ENCODE measurements around the gene ARSA.

DNA sequence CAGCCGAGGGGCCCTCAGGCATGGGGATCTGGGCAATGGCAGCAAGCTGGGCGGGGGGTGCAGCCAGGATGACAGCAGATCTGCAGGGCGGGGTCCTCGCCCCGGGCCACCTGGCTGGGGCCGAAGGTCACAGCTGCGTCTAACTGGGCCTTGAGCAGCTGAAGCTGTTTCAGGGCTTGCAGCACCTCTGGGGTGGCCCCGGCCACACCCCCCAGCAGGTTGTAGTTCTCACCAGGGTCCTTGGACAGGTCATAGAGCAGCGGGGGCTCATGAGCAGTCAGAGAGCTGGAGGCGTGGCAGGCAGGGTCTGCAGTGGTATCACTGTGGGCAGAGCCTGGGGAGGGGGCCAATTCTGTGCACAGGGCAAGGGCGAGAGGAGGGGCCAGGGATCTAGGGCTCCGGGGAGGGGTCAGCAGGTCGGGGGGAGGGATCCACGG is 2.8 kb downstream of the ARSA start:
- TF ChIP-seq, protein P1, sequence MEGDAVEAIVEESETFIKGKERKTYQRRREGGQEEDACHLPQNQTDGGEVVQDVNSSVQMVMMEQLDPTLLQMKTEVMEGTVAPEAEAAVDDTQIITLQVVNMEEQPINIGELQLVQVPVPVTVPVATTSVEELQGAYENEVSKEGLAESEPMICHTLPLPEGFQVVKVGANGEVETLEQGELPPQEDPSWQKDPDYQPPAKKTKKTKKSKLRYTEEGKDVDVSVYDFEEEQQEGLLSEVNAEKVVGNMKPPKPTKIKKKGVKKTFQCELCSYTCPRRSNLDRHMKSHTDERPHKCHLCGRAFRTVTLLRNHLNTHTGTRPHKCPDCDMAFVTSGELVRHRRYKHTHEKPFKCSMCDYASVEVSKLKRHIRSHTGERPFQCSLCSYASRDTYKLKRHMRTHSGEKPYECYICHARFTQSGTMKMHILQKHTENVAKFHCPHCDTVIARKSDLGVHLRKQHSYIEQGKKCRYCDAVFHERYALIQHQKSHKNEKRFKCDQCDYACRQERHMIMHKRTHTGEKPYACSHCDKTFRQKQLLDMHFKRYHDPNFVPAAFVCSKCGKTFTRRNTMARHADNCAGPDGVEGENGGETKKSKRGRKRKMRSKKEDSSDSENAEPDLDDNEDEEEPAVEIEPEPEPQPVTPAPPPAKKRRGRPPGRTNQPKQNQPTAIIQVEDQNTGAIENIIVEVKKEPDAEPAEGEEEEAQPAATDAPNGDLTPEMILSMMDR (IDR thresholded peaks at IDR 0.05), result no peak
- no peak for TF ChIP-seq POLR2A (IDR thresholded peaks at IDR 0.05)
- TF ChIP-seq EP300 (IDR thresholded peaks at IDR 0.05), result no peak
- no peak for TF ChIP-seq POLR2AphosphoS5 (IDR thresholded peaks at IDR 0.05)

Measured in upper lobe of left lung (tissue), 4 donors.